GM18870 (cell line): ENCODE results near the gene PRTFDC1.
"Not testable (repeated sequence)": the region's sequence is repeated elsewhere in the genome, so short reads cannot be mapped to it uniquely, and the experiment has no call there.

ENCODE experiments used
- ATAC-seq: cut with Tn5 transposase; IDR thresholded peaks from one replicate; pipeline ENCODE4 v1.9.1; 2021; ENCODE audit warnings: moderate library complexity; ENCODE audit not compliant: unreplicated experiment

The PRTFDC1 gene

DNA sequence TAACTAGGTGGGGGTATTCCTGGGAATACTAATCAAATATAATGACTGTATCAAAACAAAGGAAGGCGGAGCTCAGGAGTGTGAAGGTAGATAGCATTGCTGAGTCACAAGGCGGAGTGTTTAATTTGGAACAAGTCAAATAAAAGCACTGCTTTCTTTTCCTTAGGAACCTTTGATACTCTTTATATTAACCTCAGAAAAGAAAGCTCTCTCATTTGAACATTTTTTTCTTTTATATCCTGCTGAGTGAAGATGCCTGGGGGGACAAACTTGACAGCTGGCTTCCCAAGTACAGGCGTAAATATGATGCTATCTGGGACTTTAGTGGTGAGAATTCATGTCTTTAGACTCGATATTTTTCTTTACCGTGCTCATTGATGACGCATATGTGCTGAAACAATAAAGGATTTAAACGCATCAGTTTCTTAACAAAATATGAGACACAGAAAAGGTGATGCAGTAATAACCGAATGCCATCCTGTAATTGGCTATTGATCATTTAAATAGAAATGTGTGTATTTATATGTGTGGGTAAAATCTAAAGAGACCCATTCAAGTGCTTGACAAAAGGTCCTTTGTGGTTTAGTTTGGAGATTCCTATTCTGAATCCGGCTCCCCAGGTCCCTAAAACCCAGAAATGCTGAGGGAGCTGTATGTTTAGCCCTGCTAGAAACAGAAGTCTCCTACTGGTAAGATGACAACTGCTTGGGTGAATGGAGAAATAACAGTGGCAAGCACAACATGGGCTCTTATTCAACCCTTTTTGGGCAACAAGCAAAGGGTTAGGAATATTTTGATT lies 102.7 kb downstream of the PRTFDC1 start:
- ATAC-seq = no peak

- no peak for ATAC-seq
Observed at GRCh38 chr10:24849051-24849450, 103.4 kb downstream of the PRTFDC1 start.

GRCh38 chr10:24848195-24848594 lies 104.2 kb downstream of the PRTFDC1 start:
- ATAC-seq = no peak

- ATAC-seq = no peak
Observed at GRCh38 chr10:24847112-24848070, 105.0 kb downstream of the PRTFDC1 start.

DNA sequence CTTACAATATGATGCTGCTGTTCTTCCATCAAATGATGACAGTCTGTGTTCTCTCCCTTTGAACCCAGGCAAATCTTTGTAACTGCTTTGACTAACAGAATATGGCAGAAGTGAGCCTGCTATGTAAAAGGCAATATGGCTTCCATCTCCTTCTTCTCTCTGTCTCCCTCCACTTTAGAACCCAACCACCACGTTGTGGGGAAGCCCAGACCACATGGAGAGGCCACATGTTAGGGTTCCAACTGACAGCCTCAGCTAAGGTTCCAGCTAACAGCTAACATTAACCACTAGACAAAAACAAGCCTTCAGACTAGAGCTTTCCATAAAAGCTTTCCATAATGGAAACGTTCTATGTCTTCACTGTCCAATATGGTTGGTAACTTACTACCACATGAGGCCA lies 107.7 kb downstream of the PRTFDC1 start:
- ATAC-seq = no peak

- ATAC-seq = no peak
Observed at GRCh38 chr10:24843256-24843655, 109.2 kb downstream of the PRTFDC1 start.

DNA sequence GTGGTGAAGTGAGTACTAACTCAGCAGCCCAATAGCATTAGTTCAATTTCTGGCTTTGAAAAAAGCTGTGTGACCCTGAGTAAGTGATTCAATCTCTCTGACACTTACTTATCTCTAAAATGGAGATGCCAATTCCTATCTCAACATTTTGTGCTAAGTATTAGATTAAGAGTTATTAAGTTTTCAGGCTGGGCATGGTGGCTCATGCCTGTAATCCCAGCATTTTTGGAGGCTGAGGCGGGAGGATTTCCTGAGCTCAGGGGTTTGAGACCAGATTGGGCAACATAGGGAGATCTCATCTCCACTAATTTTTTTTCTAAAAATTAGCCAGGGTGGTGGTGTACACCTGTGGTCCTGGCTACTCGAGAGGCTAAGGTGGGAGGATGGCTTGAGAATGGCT lies 109.5 kb downstream of the PRTFDC1 start:
- no peak for ATAC-seq

GRCh38 chr10:24841530-24841929 lies 110.9 kb downstream of the PRTFDC1 start:
- ATAC-seq = no peak

DNA sequence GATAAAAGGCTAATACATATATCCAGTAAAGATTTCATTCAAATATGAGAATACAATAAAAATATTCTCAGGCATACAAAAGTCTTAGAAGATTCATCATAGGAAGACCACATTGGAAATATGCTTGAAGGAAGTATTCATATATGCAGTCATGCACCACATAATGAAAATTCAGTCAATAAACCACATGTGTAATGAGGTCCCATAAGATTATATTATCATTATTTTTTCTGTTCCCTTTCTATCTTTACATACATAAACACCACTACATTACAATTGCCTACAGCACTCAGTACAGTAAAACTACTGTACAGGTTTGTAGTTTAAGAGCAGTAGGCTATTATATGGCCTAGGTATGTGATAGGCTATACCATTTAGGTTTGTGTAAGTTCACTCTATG lies 111.6 kb downstream of the PRTFDC1 start:
- no peak for ATAC-seq

GRCh38 chr10:24837781-24838180 lies 114.6 kb downstream of the PRTFDC1 start:
- not testable (repeated sequence) for ATAC-seq

- no peak for ATAC-seq
Observed at GRCh38 chr10:24834869-24835268, 117.5 kb downstream of the PRTFDC1 start.

GRCh38 chr10:24826009-24826408 lies 126.4 kb downstream of the PRTFDC1 start:
- ATAC-seq = no peak

DNA sequence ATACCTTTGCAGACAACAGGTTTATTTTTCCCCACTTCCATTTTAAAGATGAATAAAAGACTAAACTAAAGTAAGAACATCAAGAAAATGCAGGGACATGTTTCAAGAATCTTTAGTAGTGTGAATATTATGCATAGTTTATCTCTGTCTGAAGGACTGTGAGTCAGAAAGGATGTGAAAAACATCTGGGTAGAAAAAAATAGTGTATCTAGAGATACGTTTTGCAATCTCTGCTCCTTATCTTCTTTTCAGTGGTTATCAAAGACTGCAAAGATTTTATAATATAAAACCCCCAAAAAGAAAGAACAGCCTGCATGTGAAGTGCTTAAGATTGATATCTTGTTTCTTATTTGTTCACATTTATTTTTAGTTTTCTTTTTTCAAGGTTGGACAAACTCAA lies 126.9 kb downstream of the PRTFDC1 start:
- no peak for ATAC-seq

DNA sequence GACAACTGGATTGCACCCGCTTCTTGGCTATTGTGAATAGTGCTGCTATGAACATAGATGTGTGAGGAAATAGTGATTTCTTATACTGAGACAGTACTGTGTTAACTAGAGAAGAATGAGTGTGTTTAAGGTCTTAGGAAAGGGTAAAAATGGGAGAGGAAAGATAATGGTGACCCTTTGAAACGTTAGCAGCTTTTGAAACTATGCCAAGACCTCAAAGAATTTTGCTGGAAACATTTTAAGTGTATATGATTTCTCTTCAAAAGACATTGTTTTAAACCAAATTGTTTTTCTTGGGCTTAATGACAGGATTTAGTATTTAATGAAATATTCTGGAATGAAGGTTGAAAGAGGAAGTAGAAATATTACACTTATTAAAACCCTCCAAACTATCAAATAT lies 127.9 kb downstream of the PRTFDC1 start:
- no peak for ATAC-seq

GRCh38 chr10:24824124-24824523 lies 128.3 kb downstream of the PRTFDC1 start:
- ATAC-seq = no peak

- ATAC-seq = peak; percentile 77
Observed at GRCh38 chr10:24822590-24822989, 129.8 kb downstream of the PRTFDC1 start.

DNA sequence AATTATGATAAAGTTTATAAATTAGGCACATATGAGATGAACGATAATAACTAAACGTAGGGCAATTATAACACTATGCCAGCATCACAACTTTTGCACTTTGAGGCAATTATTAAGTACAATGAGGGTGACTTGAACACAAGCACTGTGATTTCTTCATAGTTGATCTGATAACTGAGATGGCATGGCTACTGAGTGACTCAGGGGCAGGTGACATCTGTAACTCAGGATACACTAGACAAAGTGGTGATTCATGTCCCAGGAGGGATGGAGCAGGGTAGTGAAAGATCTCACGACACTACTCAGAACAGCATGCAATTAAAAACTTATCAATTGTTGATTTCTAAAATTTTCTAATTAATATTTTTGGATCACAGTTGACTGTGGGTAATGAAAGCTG lies 130.4 kb downstream of the PRTFDC1 start:
- no peak for ATAC-seq

GRCh38 chr10:24816868-24817396 lies 135.5 kb downstream of the PRTFDC1 start:
- ATAC-seq = no peak

GRCh38 chr10:24814568-24815313 lies 137.7 kb downstream of the PRTFDC1 start:
- ATAC-seq = no peak

DNA sequence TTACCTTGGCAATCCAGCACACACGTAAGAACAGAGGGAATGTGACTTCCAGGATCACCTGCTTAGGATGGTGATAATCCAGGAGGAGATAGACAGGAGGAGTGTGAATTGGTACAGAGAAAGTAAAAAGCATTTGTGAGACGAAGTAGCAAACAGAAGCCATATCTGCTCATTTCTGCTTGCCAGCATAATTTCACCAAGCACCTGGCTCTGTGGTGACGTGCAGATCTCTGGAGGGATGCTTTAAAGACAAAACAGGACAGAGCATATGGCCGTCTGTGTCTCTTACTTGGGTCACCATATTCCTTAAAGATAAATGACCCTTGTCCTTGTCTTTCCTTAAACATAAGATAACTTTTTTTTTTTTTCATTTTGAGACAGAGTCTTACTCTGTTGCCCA lies 138.6 kb downstream of the PRTFDC1 start:
- ATAC-seq = no peak

- no peak for ATAC-seq
Observed at GRCh38 chr10:24806262-24806661, 146.1 kb downstream of the PRTFDC1 start.
